ENCODE data around the gene TMEM170B.

The TMEM170B gene, protein sequence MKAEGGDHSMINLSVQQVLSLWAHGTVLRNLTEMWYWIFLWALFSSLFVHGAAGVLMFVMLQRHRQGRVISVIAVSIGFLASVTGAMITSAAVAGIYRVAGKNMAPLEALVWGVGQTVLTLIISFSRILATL

DNA sequence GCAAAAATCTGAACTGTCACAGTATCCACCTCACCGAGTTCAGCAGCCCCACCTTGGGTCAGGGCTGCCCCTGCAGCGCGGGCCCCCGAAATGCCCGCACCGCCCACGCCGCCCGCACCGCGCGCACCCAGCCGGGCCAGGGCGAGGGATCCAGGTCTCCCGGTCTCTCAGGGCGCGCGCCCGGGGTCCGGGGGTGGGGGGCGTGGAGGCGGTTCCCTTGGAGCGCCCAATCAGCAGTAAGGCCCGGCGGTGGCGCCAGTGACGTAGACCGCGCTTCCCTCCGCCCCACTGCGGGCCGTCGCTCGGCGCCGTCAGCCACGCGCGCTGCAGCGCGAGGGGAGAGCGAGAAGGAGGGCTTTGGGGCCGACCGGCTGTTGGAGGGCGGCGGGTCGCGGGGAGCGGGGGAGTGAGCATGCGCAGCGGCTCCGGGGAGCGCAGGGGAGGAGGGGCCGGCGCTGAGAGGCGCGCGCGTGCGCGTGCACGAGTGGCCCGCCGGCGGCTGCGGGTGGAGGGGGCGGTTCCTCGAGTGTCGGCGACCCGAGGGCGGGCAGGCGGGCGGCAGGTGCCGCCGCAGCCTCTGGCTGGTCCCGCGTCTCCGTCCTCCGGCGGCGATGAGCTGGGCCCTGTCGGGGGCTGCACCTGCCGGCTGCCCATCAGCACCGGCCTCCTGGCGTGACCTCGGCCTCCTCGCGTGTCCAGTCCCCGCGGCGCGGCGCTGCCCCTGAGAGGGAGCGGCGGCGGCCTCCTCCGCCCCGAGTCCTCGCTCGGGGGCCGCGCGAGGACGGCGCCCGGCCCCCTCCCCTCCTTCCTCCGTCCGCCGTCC is at the start of gene TMEM170B:
Gene TMEM170B, plus strand, starts transcription at position 521 of the 823 bp plus-strand sequence. CDS start 529 bp downstream, outside the sequence.
- Mint-ChIP-seq H3K36me3 (no peaks in the 10 kb centered on the region), H3K27me3 (peaks cover 39% of the 10 kb centered on the region), H3K27ac (peak within 1 kb of the TSS; percentile 68), H3K4me1 (peaks cover 20% of the 10 kb centered on the region), H3K4me3 (peak within 1 kb of the TSS; percentile 80), H3K9me3 (no peaks in the 10 kb centered on the region)
- DNase-seq = peak; percentile 95
- CTCF ChIA-PET = interaction anchor here (0.6 kb wide), 1 partner anchor 148 kb away, joined by 3 read pairs; no protein-coding TSS in a partner anchor

DNA sequence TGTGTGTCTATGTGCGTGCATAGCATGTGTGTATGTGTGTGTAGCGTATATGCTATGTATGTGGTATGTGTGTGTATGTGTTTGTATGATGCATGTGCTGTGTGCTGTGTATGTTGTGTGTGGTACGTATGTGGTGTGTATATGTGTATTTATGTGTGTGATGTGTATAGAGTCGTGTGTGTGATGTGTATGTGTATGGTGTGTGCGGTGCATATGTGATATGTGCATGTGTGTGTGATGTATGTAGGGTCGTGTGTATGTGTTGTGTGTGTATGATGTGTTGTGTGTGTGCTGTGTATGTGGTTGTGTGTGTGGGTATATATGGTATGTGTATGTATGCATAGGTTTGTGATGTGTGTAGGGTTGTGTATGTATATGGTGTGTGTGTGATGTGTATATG is 46.6 kb upstream of the TMEM170B start:
- H3K9me3 Mint-ChIP-seq = no peaks in the 10 kb centered on the region
- H3K4me1 Mint-ChIP-seq = no peaks in the 10 kb centered on the region
- DNase-seq = no peak
- CTCF ChIA-PET = no interaction called here
- H3K27me3 Mint-ChIP-seq = peaks cover 4% of the 10 kb centered on the region
- no peak overlapping the region for H3K4me3 Mint-ChIP-seq
- no peaks in the 10 kb centered on the region for H3K36me3 Mint-ChIP-seq
- H3K27ac Mint-ChIP-seq = no peak overlapping the region

DNA sequence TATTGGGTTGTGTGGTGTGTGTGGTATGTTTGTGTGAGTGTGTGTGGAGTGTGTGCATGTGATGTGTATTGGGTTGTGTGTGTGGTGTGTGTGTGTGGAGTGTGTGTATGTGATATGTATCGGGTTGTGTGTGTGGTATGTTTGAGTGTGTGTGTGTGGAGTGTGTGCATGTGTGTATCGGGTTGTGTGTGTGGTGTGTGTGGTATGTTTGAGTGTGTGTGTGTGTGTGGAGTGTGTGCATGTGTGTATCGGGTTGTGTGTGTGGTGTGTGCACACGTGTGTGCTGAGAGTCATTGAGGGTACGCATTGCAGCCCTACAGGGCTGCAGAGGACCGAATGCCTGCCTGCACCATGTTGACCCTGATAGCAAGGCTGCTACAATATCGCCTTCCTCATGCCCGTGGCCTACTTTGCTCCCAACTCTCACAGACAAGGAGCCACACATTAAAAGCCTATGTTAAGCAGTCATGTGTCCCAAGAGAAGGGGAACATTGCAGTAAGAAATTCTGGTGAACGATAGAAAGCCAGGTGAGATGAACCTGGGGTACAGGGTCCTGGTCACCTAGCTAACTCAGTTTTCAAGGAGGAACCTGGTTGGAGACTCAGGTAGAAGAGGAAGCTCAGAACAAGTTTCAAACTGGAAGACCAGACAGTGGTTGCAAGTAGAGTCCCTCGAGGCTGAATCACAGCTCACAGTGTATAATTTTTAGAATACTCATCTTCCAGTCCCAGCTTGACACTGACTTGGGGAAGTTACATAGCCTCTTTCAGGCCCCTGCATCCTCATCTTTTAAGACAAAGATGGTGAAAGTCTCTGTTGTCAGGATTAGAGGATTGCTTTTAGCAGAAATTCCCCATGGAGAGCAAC is 45.7 kb upstream of the TMEM170B start:
- H3K9me3 Mint-ChIP-seq = no peaks in the 10 kb centered on the region
- peaks cover 4% of the 10 kb centered on the region for H3K27me3 Mint-ChIP-seq
- no peak for DNase-seq
- no peaks in the 10 kb centered on the region for H3K4me1 Mint-ChIP-seq
- no peak overlapping the region for H3K27ac Mint-ChIP-seq
- H3K4me3 Mint-ChIP-seq = no peak overlapping the region
- CTCF ChIA-PET = interaction anchor here (0.5 to 5.5 kb wide), 2 partner anchors 259 to 347 kb away, joined by 3 to 101 read pairs; no protein-coding TSS in a partner anchor
- H3K36me3 Mint-ChIP-seq = no peaks in the 10 kb centered on the region

DNA sequence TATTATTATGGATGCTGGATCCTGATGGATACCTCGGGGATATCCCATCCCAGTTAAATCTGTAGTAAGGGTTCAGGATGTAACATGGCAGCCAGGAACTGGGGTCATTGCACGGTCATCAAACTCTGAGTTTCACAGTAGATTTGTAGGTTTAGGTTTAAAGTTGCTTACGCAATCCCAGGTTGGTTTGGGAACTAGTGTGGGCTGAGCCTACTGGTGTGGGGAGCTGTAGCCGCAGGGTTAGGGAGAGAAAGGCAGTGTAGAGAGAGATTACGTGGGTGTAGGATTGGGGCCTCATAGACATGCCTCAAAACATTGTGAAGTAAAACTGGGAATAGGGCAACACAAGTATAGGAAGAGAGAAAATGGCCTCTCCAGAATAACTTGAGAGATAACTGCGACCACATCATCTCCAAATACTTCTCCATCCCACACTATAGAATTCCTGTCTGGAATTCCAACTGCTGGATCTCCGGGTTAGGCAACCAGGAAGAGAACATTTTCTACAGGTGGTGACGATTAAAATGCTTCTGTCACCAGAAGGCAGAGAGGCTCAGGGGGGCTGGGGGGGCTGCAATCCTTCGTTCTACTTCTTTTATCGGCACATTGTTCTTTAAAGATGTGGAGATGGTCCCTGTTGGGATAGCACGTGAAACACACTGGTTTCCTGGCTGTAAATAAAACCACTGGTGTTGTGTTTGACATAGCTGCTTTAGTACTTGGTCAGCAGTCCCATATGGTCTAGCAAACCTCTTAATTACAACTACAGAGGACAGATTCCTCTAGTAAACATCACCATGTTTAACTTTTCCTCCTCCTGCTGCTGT is 44.9 kb upstream of the TMEM170B start:
- no peak overlapping the region for H3K27ac Mint-ChIP-seq
- H3K9me3 Mint-ChIP-seq = no peaks in the 10 kb centered on the region
- CTCF ChIA-PET = interaction anchor here (5.5 kb wide), 1 partner anchor 348 kb away, joined by 101 read pairs; no protein-coding TSS in a partner anchor
- H3K4me3 Mint-ChIP-seq = no peak overlapping the region
- H3K36me3 Mint-ChIP-seq = no peaks in the 10 kb centered on the region
- no peaks in the 10 kb centered on the region for H3K4me1 Mint-ChIP-seq
- DNase-seq = no peak
- H3K27me3 Mint-ChIP-seq = peaks cover 4% of the 10 kb centered on the region

DNA sequence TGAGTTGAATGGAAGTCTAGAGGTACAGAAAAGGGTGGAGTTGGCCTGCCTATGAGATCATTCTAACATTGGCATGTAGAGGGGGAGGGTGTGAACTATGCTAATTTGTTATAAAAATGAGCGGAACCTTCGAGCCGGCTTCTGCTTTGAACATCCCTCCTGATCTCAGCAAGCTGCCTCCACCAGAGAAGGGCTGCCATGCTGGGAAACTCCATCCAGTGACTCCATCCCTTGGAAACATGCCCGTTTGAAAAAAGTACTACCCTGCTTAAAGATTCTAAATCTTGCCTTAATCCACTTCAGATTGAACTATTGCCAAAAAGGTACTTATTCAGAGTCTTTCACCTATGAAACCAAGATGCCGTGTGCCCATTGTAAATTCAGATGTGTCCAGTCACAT is 43.6 kb upstream of the TMEM170B start:
- H3K4me1 Mint-ChIP-seq = no peaks in the 10 kb centered on the region
- H3K4me3 Mint-ChIP-seq = no peak overlapping the region
- H3K27me3 Mint-ChIP-seq = peaks cover 4% of the 10 kb centered on the region
- no peak overlapping the region for H3K27ac Mint-ChIP-seq
- H3K9me3 Mint-ChIP-seq = no peaks in the 10 kb centered on the region
- no peak for DNase-seq
- H3K36me3 Mint-ChIP-seq = no peaks in the 10 kb centered on the region
- CTCF ChIA-PET = interaction anchor here (0.7 to 5.5 kb wide), 6 partner anchors 111 to 540 kb away, joined by 3 to 101 read pairs (median 26); no protein-coding TSS in a partner anchor

DNA sequence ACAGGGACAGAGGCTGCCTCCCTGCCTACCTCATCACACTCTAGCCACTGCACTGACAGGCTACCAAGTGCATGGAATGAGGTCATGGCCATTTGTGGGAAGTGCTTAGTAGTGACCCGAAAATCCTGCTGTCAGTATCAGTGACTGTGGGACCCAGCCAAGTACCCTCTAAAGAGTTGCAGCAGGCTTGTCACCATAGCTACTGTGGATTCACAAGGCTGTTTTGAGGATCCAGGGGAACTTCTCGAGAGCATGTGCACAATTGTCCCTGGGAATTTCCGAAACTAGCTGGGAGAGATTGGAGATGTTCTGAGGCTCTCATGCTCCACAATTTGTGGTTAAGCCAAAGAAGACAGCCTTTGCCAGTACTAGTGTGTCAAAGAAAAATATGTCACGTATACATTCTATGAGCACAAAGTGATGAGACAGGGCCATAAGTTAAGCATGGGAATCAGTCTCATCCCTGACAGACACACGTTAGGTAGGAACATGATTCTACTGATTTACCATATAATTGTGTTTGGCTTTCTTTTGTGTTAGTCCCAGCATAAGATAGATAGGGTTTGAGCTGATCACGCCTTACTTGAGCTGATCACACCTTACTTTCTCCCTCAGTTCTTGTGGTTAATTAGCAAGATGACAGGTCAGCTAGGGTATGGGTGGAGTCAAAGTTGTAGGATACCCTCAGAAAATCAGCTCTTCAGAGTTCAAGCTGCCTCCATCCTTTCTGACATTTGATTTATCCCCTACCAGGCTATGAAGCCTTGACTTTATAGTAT is 42.6 kb upstream of the TMEM170B start:
- no peaks in the 10 kb centered on the region for H3K27me3 Mint-ChIP-seq
- no peaks in the 10 kb centered on the region for H3K9me3 Mint-ChIP-seq
- H3K4me1 Mint-ChIP-seq = no peaks in the 10 kb centered on the region
- H3K4me3 Mint-ChIP-seq = no peak overlapping the region
- no peak for DNase-seq
- H3K27ac Mint-ChIP-seq = no peak overlapping the region
- CTCF ChIA-PET = interaction anchor here (0.6 to 5.5 kb wide), 31 partner anchors 10 to 541 kb away, joined by 3 to 101 read pairs (median 6); partner anchors contain the start of gene NEDD9
- H3K36me3 Mint-ChIP-seq = no peaks in the 10 kb centered on the region

DNA sequence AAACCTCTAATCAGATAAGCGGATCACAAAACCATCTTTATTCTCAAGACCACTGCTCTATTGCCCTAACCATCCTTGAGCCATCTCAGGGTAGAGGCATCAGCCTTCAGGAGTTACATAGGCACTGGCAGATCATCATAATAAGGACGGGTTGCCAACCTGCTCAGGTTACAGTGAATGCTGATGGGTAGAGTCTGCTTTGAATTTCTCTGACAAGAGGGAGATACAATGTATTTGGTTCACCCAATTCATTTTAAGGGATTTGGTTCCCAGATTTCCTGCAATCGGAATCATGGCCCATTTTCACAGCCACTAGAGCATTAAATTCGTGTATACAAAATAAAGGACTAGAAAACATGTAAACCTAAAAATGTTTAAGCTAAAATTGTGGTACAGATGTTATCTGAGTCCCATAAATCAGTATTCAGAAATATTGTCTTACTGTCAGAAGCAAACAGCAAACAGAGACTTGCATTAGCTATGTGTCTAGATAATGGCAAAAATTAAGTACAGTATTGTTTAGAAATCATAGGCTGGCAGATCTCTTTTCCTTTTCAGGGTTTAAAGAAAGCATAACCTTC is 41.9 kb upstream of the TMEM170B start:
- H3K27ac Mint-ChIP-seq = no peak overlapping the region
- DNase-seq = no peak
- H3K27me3 Mint-ChIP-seq = no peaks in the 10 kb centered on the region
- H3K9me3 Mint-ChIP-seq = no peaks in the 10 kb centered on the region
- no peaks in the 10 kb centered on the region for H3K36me3 Mint-ChIP-seq
- no peaks in the 10 kb centered on the region for H3K4me1 Mint-ChIP-seq
- CTCF ChIA-PET = interaction anchor here (0.6 to 5.5 kb wide), 45 partner anchors 8 to 754 kb away, joined by 3 to 101 read pairs (median 5); partner anchors contain the start of gene NEDD9
- no peak overlapping the region for H3K4me3 Mint-ChIP-seq

DNA sequence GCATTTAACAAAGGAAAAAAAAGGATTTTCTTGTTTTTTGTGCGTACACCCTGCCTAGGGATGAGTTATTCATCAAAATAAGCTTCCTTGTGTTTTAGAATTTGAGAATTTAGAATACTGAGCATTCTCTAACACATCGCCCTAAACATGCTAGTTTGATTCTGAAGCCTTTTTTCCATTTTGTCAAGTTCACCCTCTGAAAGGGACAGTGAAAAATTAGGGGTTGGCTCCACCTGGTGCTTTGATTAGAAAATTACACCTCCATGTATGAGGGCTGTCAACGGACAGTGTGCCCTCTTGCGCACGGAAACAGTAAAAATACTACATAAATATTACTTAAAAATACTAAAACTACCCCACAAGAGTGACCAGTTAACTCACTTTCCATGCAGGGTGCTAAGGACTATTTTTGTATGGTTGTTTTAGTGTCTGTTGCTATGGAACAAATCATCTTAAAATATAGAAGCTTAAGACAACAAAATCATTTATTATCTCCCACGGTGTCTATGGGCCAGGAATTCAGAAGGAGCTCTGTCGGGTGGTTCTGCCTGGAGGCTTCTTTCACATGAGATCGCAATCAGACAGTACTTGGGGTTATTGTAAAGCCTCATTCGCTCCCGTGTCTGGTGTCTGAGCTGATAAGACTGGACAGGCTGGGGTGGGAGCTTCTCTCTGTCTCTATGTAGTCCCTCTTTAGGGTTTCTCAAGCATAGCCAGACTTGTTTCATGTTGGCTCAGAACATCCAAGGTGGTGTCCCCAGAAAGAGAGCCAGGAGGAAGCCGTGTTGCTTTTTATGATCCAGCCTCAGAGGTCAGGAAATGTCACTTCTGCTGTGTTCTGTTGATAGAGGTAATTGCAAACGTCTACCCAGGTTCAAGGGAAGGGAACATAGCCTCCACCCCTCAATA is 41.1 kb upstream of the TMEM170B start:
- Mint-ChIP-seq H3K9me3 (no peaks in the 10 kb centered on the region), H3K27ac (no peak overlapping the region), H3K4me3 (no peak overlapping the region), H3K36me3 (no peaks in the 10 kb centered on the region), H3K4me1 (no peaks in the 10 kb centered on the region), H3K27me3 (no peaks in the 10 kb centered on the region)
- peak; percentile 80 for DNase-seq
- CTCF ChIA-PET = interaction anchor here (0.5 to 5.5 kb wide), 56 partner anchors 9 to 755 kb away, joined by 3 to 101 read pairs (median 4); partner anchors contain the start of gene NEDD9

DNA sequence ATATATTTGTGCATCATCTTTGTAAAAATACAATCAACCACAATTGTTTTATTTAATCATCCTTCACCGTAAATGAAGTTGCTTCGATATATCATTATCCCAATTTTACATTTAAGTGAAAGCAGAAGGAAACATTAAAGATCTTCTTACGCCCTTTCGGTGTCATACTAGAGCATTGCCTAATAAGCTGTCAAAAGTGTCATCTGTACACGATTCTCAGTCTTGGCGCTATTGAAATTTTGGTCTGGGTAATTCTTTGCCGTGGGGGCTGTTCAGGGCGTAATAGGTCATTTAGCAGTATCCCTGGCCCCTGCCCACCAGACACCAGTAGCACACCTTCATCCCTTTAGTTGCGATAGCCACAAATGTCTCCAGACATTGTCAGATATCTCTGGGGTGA is 40.4 kb upstream of the TMEM170B start:
- CTCF ChIA-PET = interaction anchor here (0.5 to 5.5 kb wide), 34 partner anchors 11 to 543 kb away, joined by 3 to 101 read pairs (median 6); no protein-coding TSS in a partner anchor
- no peaks in the 10 kb centered on the region for H3K9me3 Mint-ChIP-seq
- H3K27me3 Mint-ChIP-seq = no peaks in the 10 kb centered on the region
- no peaks in the 10 kb centered on the region for H3K4me1 Mint-ChIP-seq
- no peaks in the 10 kb centered on the region for H3K36me3 Mint-ChIP-seq
- no peak overlapping the region for H3K27ac Mint-ChIP-seq
- no peak overlapping the region for H3K4me3 Mint-ChIP-seq
- DNase-seq = no peak

DNA sequence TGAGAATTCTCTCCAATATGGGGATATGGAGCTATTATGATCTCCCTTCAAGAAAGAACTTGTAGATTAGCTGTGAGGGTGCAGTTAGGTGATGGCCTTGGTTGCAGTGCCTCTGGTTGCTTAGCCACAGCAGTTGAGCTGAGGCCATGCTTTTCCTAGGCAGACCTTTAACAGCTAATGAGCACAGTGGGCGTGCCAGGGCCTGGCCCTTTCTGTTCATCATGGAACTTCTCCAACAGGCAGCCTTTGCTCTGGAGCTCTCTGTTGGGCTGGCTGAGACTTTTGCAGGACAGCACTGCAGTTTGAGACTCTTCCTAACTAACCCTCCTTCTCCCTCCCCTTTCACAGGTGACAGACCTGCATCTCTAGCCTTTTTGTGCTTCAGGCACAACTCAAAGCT is 39.7 kb upstream of the TMEM170B start:
- Mint-ChIP-seq H3K36me3 (no peaks in the 10 kb centered on the region), H3K27me3 (no peaks in the 10 kb centered on the region), H3K9me3 (no peaks in the 10 kb centered on the region), H3K4me1 (no peaks in the 10 kb centered on the region), H3K4me3 (no peak overlapping the region), H3K27ac (no peak overlapping the region)
- CTCF ChIA-PET = interaction anchor here (1.0 to 5.1 kb wide), 6 partner anchors 78 to 544 kb away, joined by 3 to 69 read pairs (median 14); no protein-coding TSS in a partner anchor
- DNase-seq = no peak

DNA sequence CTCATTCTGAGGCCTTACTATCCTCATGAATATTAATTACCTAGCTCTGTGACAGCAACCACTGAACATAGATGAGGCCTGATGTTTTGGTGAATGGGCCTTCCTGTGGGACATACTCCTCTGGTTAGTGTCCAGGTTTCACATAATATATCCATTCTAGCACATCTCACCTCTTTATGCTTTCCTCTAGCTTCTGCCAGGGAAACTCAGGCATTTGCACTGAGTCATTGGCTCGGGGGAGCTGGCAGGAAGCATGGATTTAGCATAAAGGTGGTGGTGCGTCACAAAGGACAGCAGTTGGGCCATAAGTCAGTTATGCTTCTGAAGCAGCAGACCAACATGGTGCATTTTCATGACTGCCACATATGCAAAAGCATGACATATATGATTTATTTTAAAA is 37.5 kb upstream of the TMEM170B start:
- Mint-ChIP-seq H3K4me1 (no peaks in the 10 kb centered on the region), H3K27ac (no peak overlapping the region), H3K4me3 (no peak overlapping the region), H3K27me3 (no peaks in the 10 kb centered on the region), H3K36me3 (no peaks in the 10 kb centered on the region), H3K9me3 (no peaks in the 10 kb centered on the region)
- DNase-seq = no peak
- CTCF ChIA-PET = interaction anchor here (1.4 kb wide), 1 partner anchor 546 kb away, joined by 6 read pairs; no protein-coding TSS in a partner anchor

Measured in activated naive CD4-positive, alpha-beta T cell treated with anti-CD3 and anti-CD28 coated beads, Interleukin-2, amount 10 ng/mL, durations not matched to agents 7 days and 5 days (primary cell).